Calu3 (cell line): ENCODE measurements around the gene CHML. TPM values are rescaled to one million over a fixed set of nuclear protein-coding genes. Genes with fewer than 3 reads are reported as not detected.

ENCODE experiments used
- BruUV-seq: library from RNA; stranded (reverse); fragments of 400-500 nt; replicated peaks from 2 replicates; lab custom pipeline; 2021; lab: Mats Ljungman, UMichigan
- CTCF ChIA-PET: fragments of 300-600 bp; sonication (Branson Sonifier 250); formaldehyde crosslinking; loops from one replicate; lab custom pipeline; 2022; ENCODE audit warnings: antibody characterized with exemption; lab: Charles Lee
- DNase-seq: peaks from one replicate; pipeline ENCODE4 v3.0.0; 2022
- H3K27ac Mint-ChIP-seq: one replicate; pipeline ENCODE4 v1.8.0; 2022; ENCODE audit warnings: mixed read lengths; ENCODE audit not compliant: unreplicated experiment
- H3K27me3 Mint-ChIP-seq: one replicate; pipeline ENCODE4 v1.8.0; 2022; ENCODE audit warnings: mixed read lengths; ENCODE audit not compliant: unreplicated experiment
- H3K36me3 Mint-ChIP-seq: one replicate; pipeline ENCODE4 v1.8.0; 2022; ENCODE audit warnings: mild to moderate bottlenecking, moderate library complexity, mixed read lengths; ENCODE audit not compliant: insufficient read depth, unreplicated experiment
- H3K4me1 Mint-ChIP-seq: one replicate; pipeline ENCODE4 v1.8.0; 2022; ENCODE audit warnings: mild to moderate bottlenecking, low read depth, mixed read lengths; ENCODE audit not compliant: unreplicated experiment
- H3K4me3 Mint-ChIP-seq: one replicate; pipeline ENCODE4 v1.8.0; 2022; ENCODE audit warnings: mild to moderate bottlenecking, low read depth, moderate library complexity, mixed read lengths; ENCODE audit not compliant: unreplicated experiment
- H3K9me3 Mint-ChIP-seq: one replicate; pipeline ENCODE4 v1.8.0; 2022; ENCODE audit warnings: low read depth, mixed read lengths; ENCODE audit not compliant: unreplicated experiment
- CTCF ChIP-seq: fragments of 200-600 bp; IDR thresholded peaks from one replicate; pipeline ENCODE4 v1.8.0; 2022; ENCODE audit warnings: antibody characterized with exemption; ENCODE audit not compliant: unreplicated experiment
- intact Hi-C: fragments of 100-400 bp; cut with micrococcal nuclease; formaldehyde crosslinking; loops from one replicate; pipeline ENCODE4 v1.10.0; 2022; ENCODE audit not compliant: unreplicated experiment
- total RNA-seq: library from RNA; stranded (reverse); gene quantifications from 2 replicates; pipeline ENCODE4 v1.2.3, GENCODE V29; 2022

The CHML gene
- total RNA-seq, 1 experiment from 2014 or later, result 28.2 TPM

GRCh38 chr1:241622669-241623068, 17.5 kb downstream of the CHML start:
- TF ChIP-seq CTCF, result no peak
- Mint-ChIP-seq H3K4me1 (peaks cover 48% of the 10 kb centered on the region), H3K36me3 (no peaks in the 10 kb centered on the region), H3K27ac (no peak overlapping the region), H3K27me3 (no peaks in the 10 kb centered on the region), H3K9me3 (no peaks in the 10 kb centered on the region), H3K4me3 (no peak overlapping the region)
- intact Hi-C loops, result no loop called here
- BruUV-seq, result no TSS peak
- no peak for DNase-seq
- CTCF ChIA-PET, result interaction anchor here (0.8 kb wide), 1 partner anchor 12 kb away, joined by 4 read pairs; no protein-coding TSS in a partner anchor

GRCh38 chr1:241617426-241617825, 22.7 kb downstream of the CHML start:
- no TSS peak for BruUV-seq
- H3K9me3 Mint-ChIP-seq, result no peaks in the 10 kb centered on the region
- no peak overlapping the region for H3K27ac Mint-ChIP-seq
- CTCF ChIA-PET, result no interaction called here
- DNase-seq, result no peak
- peaks cover 54% of the 10 kb centered on the region for H3K4me1 Mint-ChIP-seq
- H3K36me3 Mint-ChIP-seq, result peaks cover 11% of the 10 kb centered on the region
- intact Hi-C loops, result loop anchor here (10.0 kb wide), 1 partner anchor 367 kb away; no protein-coding TSS in a partner anchor
- H3K27me3 Mint-ChIP-seq, result no peaks in the 10 kb centered on the region
- no peak overlapping the region for H3K4me3 Mint-ChIP-seq
- TF ChIP-seq CTCF, result no peak

GRCh38 chr1:241615043-241615974, 24.9 kb downstream of the CHML start:
- intact Hi-C loops, result loop anchor here (1.0 to 10.0 kb wide), 2 partner anchors 12 to 369 kb away; no protein-coding TSS in a partner anchor
- H3K27ac Mint-ChIP-seq, result peak overlapping the region; percentile 80
- peak; percentile 51 for DNase-seq

GRCh38 chr1:241614572-241614971, 25.6 kb downstream of the CHML start:
- H3K36me3 Mint-ChIP-seq, result peaks cover 12% of the 10 kb centered on the region
- TF ChIP-seq CTCF, result no peak
- BruUV-seq, result no TSS peak
- H3K4me1 Mint-ChIP-seq, result peaks cover 40% of the 10 kb centered on the region
- no peak overlapping the region for H3K4me3 Mint-ChIP-seq
- intact Hi-C loops, result loop anchor here (5.0 to 10.0 kb wide), 3 partner anchors 82 to 370 kb away; partner anchors contain the start of gene KMO
- no peaks in the 10 kb centered on the region for H3K27me3 Mint-ChIP-seq
- H3K27ac Mint-ChIP-seq, result peak overlapping the region; percentile 80
- H3K9me3 Mint-ChIP-seq, result no peaks in the 10 kb centered on the region
- no peak for DNase-seq
- CTCF ChIA-PET, result no interaction called here

More at GRCh38 chr1:241615043-241615974, 24.9 kb downstream of the CHML start:
- TF ChIP-seq CTCF, result no peak
- no peaks in the 10 kb centered on the region for H3K27me3 Mint-ChIP-seq
- CTCF ChIA-PET, result interaction anchor here (0.6 to 1.3 kb wide), 3 partner anchors 9 to 12 kb away, joined by 3 to 6 read pairs (median 4); no protein-coding TSS in a partner anchor
- BruUV-seq, result TSS peak; percentile 16
- H3K4me3 Mint-ChIP-seq, result peak overlapping the region; percentile 57
- H3K4me1 Mint-ChIP-seq, result peaks cover 42% of the 10 kb centered on the region
- H3K36me3 Mint-ChIP-seq, result peaks cover 12% of the 10 kb centered on the region
- H3K9me3 Mint-ChIP-seq, result no peaks in the 10 kb centered on the region
